LoVo (cell line): Measurements from ENCODE around the gene PTPN9.
"Not testable (repeated sequence)": the region's sequence is repeated elsewhere in the genome, so short reads cannot be mapped to it uniquely, and the experiment has no call there.

ENCODE experiments used
- DNase-seq: peaks from one replicate; pipeline ENCODE4 v3.0.0-alpha.2; 2016; ENCODE audit warnings: low spot score

The PTPN9 gene

DNA sequence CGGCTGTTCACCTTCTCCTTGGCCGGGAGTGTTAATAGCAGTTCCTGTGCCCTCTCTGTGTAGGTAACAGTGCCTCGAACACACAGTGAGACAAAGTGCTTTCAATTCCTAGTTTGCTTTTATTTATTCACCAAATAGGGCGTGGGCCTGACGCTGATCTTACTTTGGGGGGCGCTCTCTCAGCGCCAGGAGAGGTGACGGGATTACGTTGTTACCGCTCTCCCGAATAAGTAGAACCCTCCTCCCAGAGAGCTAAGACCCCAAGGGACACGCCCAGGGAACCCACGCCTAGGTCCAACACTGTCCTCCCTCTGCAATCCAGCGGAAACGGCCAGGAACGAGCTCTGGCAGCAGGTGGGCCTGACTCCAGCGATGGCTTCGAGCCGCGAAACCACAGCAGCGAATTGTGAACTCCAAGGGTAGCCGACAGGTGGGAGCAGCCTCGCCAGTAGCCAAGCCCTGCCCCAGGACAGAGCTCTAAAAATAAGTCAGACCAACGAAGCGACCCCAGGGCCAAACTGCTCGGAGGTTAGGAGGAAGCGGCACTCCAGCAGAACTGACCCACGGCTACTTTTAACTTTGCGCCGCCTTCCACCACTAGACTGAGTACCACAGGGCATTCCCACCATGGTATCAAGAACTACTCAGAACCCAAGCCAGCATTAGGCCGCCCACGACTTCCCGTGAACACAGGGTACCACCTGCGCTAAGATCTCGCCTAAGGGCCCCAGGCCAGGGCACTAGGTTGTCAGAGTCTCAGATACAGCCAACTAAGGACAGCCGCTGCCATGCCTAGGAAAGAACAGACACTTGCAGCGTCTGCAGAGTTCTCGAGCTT, 126.0 kb downstream of the PTPN9 start:
- DNase-seq: peak; percentile 25

DNA sequence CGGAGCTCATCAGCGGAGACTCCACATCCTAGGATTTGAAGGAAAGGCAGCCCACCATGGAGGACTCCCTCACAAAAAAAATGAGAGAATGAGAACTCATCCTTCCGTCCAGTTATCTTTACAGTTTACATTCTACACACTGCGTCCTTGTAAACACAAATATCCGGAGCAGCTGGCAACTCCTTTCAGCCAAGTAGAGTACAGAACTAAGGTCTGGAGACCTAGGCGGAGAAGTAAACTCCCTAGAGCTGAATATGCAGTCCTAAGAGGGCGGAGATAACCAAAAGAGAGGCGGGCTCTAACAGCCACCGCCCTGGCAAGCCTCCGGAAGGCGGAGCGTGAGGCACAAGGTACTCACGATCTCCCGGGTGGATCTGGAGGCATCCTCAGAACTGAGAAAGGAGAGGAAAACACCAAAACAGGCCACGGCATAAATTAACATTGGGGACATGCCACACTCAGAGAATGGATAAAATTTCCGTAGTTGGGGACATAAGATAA, 126.7 kb downstream of the PTPN9 start:
- peak; percentile 90 for DNase-seq

- DNase-seq: peak; percentile 99
Observed at GRCh38 chr15:75451674-75452363, 127.3 kb downstream of the PTPN9 start, which contains the start of gene SIN3A. SIN3A (minus strand) TSS chr15:75451690; CDS start chr15:75430375, 21,315 bp downstream.

GRCh38 chr15:75451202-75451673, 127.9 kb downstream of the PTPN9 start:
- DNase-seq: no peak

DNA sequence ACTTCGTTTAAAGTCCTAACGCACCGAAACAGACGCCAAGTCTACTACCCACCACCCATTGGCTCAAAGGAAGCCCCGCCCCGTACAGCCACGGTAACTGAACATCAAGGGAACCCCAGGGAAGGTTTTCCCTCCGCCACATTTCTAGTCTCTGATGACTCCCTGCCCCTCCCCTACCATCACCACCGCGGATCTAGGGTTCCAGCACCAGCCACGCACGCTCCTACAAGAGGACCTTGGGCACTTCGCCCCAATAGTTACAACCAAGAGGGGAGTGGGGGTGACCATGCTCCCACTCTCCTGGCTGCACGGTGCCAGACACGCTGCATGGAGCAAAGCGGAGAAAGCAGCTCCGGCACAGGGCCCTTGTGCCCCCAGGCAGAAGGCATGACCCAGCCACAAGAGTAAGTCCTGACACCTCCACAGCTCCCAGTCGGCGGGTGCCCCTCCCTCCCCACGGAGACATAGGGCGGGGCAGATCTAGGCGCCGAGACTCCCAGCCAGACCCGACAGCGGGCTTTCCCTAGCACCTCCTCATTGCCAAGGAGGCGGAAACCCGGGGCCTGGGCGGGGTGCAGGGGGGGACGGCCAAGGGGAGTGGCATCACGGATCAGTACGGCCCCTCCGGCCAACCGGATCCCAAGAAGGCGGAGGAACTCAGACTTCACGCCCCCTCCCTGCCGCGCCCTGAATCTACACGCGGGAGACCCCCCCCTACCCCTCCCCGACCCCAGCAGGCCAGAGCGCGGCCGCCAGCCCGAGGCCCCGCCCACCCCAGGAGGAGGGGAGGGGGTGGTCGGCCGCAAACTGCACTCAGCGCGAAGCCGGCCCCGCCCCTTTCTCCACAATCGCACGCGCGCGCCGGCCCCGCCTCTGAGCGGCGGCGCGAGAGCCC, 128.6 kb downstream of the PTPN9 start:
- peak; percentile 96 for DNase-seq

GRCh38 chr15:75449585-75450306, 129.4 kb downstream of the PTPN9 start:
- no peak for DNase-seq

- not testable (repeated sequence) for DNase-seq
Observed at GRCh38 chr15:75448171-75448570, 130.9 kb downstream of the PTPN9 start.

DNA sequence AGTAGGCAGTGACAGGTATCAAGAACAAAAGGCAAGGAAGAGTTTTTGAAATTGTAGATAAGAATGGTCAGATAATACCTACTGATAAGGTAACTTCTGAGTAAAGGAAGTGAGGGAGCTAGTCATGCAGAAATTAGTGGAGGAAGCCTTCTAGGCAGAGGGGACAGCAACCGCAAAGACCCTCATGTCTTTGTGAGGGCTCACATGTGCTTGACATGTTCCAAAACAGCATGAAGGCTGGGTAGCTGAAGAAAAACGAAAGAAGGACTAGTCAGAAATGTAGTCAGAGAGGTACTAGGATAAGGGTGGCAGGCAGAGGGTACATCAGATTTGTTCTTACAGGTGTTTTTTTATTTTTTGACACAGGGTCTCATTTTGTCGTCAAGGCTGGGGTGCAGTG, 133.0 kb downstream of the PTPN9 start:
- DNase-seq: no peak

DNA sequence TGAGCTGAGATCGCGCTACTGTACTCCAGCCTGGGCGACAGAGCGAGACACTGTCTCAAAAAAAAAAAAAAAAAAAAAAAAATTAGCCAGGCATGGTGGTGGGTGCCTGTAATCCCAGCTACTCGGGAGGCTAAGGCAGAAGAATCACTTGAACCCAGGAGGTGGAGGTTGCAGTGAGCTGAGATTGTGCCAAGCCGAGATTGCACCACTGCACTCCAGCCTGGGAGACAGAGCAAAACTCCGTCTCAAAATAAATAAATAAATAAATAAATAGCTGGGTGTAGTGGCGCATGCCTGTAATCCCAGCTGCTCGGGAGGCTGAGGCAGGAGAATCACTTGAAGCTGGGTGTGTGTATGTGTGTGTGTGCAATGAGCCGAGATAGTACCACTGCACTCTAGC, 133.8 kb downstream of the PTPN9 start:
- not testable (repeated sequence) for DNase-seq

DNA sequence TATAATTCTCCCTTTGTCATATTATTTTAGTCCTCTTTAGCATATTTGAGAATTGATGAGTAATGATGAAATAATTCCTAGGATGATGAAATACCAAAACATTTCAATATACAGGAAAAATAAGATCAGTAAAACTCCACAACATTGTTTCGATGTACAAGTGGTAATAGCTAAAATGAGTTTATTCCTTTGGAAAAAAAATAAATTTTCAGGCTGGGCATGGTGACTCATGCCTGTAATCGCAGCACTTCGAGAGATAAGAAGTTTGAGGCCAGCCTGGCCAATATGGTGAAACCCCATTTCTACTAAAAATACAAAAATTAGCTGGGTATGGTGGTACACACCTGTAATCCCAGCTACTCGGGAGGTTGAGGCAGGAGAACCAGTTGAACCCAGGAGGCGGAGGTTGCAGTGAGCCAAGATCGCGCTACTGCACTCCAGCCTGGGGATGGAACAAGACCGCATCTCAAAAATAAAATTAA, 135.1 kb downstream of the PTPN9 start:
- not testable (repeated sequence) for DNase-seq

- no peak for DNase-seq
Observed at GRCh38 chr15:75437721-75438120, 141.4 kb downstream of the PTPN9 start.

DNA sequence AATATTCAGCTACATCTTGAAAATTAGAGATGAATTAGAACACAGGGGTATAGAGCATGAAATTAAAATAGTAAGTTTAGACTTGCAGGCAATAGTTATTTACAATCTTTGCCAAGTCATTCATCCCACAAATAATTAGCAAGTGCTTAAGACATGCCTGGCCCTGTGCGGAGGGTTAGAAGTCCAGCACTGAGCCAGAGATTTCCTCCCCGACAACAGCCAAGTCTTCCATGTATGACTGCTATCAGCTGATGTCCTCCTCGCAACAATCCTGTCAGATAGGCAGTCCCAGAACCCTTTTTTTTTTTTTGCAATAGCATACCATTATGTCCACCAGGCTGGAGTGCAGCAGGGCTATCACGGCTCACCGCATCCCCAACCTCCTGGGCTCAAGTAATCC, 142.2 kb downstream of the PTPN9 start:
- DNase-seq: no peak

GRCh38 chr15:75431682-75432081, 147.4 kb downstream of the PTPN9 start:
- no peak for DNase-seq

- no peak for DNase-seq
Observed at GRCh38 chr15:75431270-75431669, 147.8 kb downstream of the PTPN9 start.

DNA sequence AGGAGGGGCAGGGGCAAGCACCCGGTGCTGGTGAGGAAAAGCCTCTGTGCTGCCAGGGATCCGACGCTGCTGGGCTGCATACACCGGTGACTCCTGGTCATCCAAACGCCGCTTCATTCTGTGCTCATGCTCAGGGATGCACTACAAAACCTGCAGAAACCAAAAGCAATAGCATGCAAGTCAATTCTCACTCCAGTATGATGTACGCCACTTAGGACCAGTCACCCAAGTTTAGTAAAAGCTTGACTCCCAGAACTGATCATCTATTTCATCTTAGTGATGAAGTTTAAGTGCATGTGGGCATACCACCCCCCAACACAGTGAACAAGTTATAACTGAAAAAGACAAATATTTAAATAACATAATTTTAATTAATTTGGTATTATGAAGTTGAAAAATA, 148.9 kb downstream of the PTPN9 start:
- no peak for DNase-seq

DNA sequence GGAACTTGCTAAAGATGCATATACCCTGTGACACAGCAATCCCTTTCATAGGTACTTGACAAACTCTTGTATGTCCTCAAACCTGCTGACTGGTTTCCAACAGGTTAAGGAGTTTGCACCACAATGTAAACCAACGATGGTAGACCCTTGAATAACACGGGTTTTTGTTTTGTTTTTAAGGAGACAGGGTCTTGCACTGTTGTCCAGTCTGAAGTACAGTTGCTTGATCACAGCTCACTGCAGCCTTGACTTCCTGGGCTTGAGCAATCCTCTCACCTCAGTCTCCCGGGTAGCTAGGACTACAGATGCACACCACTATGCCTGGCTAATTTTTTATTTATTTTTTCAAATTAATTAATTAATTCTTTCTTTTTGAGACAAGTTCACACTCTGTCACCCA, 151.0 kb downstream of the PTPN9 start:
- DNase-seq: no peak

GRCh38 chr15:75425966-75426500, 153.1 kb downstream of the PTPN9 start:
- no peak for DNase-seq

DNA sequence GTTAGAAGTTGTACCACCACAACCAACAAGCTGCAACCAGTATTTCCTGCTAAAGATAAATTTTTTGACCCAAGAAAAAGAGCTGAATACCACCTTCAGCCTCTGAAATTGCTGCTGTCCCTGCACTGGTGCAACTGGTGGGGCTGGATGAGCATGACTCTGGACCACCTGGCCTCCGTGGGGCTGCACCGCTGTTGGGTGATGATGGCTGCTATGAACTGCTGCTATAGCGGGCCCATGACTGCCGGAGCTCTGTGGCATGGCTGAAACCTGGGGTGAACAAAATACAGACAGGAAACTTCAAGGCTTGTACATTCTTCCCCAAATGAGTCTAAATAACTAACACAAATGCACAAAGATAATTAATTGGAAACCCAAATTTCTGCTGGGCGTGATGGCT, 156.6 kb downstream of the PTPN9 start:
- DNase-seq: no peak

- DNase-seq: no peak
Observed at GRCh38 chr15:75420698-75421097, 158.4 kb downstream of the PTPN9 start.

GRCh38 chr15:75416584-75416983, 162.5 kb downstream of the PTPN9 start:
- no peak for DNase-seq
